ENCODE data around the gene HAGH. TPM values are rescaled to one million over a fixed set of nuclear protein-coding genes. Genes with fewer than 3 reads are reported as not detected.
"Not testable (repeated sequence)": the region's sequence is repeated elsewhere in the genome, so short reads cannot be mapped to it uniquely, and the experiment has no call there.

Gene HAGH
- total RNA-seq, 2 donors from 2014 or later: 40.9 to 42.0 TPM

GRCh38 chr16:1808691-1809090 lies 17.9 kb downstream of the HAGH start:
- H3K4me3 Mint-ChIP-seq: no peak overlapping the region
- H3K27ac Mint-ChIP-seq: no peak overlapping the region
- no peak for ATAC-seq (replicated peaks)
- peaks cover 47% of the 10 kb centered on the region for H3K36me3 Mint-ChIP-seq (ENCODE audit: low read depth)
- H3K9me3 Mint-ChIP-seq: no peaks in the 10 kb centered on the region
- no peaks in the 10 kb centered on the region for H3K27me3 Mint-ChIP-seq
- peaks cover 8% of the 10 kb centered on the region for H3K4me1 Mint-ChIP-seq

- no peaks in the 10 kb centered on the region for H3K9me3 Mint-ChIP-seq
Observed at GRCh38 chr16:1807626-1808025, 19.0 kb downstream of the HAGH start.

GRCh38 chr16:1800701-1801100 lies 25.9 kb downstream of the HAGH start:
- H3K36me3 Mint-ChIP-seq (ENCODE audit: low read depth): peaks cover 9% of the 10 kb centered on the region
- peaks cover 8% of the 10 kb centered on the region for H3K9me3 Mint-ChIP-seq
- no peak overlapping the region for H3K4me3 Mint-ChIP-seq
- no peak for ATAC-seq (replicated peaks)
- no peaks in the 10 kb centered on the region for H3K27me3 Mint-ChIP-seq
- H3K27ac Mint-ChIP-seq: no peak overlapping the region
- no peaks in the 10 kb centered on the region for H3K4me1 Mint-ChIP-seq

More at GRCh38 chr16:1807626-1808025, 19.0 kb downstream of the HAGH start:
- H3K4me3 Mint-ChIP-seq: no peak overlapping the region
- no peak for ATAC-seq (replicated peaks)
- H3K27ac Mint-ChIP-seq: no peak overlapping the region
- H3K36me3 Mint-ChIP-seq (ENCODE audit: low read depth): peaks cover 43% of the 10 kb centered on the region
- no peaks in the 10 kb centered on the region for H3K4me1 Mint-ChIP-seq
- no peaks in the 10 kb centered on the region for H3K27me3 Mint-ChIP-seq

- H3K27ac Mint-ChIP-seq; H3K9me3 Mint-ChIP-seq; H3K4me1 Mint-ChIP-seq; H3K27me3 Mint-ChIP-seq; H3K4me3 Mint-ChIP-seq; H3K36me3 Mint-ChIP-seq (ENCODE audit: low read depth); ATAC-seq (replicated peaks): not testable (repeated sequence)
Observed at GRCh38 chr16:1799263-1799662, 27.4 kb downstream of the HAGH start.

GRCh38 chr16:1794908-1795666 lies 31.5 kb downstream of the HAGH start:
- no peaks in the 10 kb centered on the region for H3K4me1 Mint-ChIP-seq
- peaks cover 8% of the 10 kb centered on the region for H3K9me3 Mint-ChIP-seq
- no peak overlapping the region for H3K27ac Mint-ChIP-seq
- no peak for ATAC-seq (replicated peaks)
- H3K36me3 Mint-ChIP-seq (ENCODE audit: low read depth): no peaks in the 10 kb centered on the region
- H3K4me3 Mint-ChIP-seq: no peak overlapping the region
- no peaks in the 10 kb centered on the region for H3K27me3 Mint-ChIP-seq

GRCh38 chr16:1794221-1794871 lies 32.3 kb downstream of the HAGH start:
- peaks cover 4% of the 10 kb centered on the region for H3K9me3 Mint-ChIP-seq
- no peaks in the 10 kb centered on the region for H3K4me1 Mint-ChIP-seq
- no peaks in the 10 kb centered on the region for H3K36me3 Mint-ChIP-seq (ENCODE audit: low read depth)
- ATAC-seq (replicated peaks): no peak
- H3K27ac Mint-ChIP-seq: no peak overlapping the region
- no peaks in the 10 kb centered on the region for H3K27me3 Mint-ChIP-seq
- H3K4me3 Mint-ChIP-seq: no peak overlapping the region

GRCh38 chr16:1793578-1794220 lies 32.9 kb downstream of the HAGH start, which contains the start of gene IGFALS:
IGFALS (minus strand) TSS chr16:1793705; CDS start chr16:1793652, 53 bp downstream.
- no peak for ATAC-seq (replicated peaks)
- Mint-ChIP-seq H3K4me3 (no peak within 1 kb of the TSS), H3K27ac (no peak within 1 kb of the TSS)

GRCh38 chr16:1792836-1793577 lies 33.6 kb downstream of the HAGH start:
- no peak overlapping the region for H3K4me3 Mint-ChIP-seq
- H3K27ac Mint-ChIP-seq: no peak overlapping the region
- H3K9me3 Mint-ChIP-seq: no peaks in the 10 kb centered on the region
- peaks cover 3% of the 10 kb centered on the region for H3K4me1 Mint-ChIP-seq
- peaks cover 7% of the 10 kb centered on the region for H3K36me3 Mint-ChIP-seq (ENCODE audit: low read depth)
- H3K27me3 Mint-ChIP-seq: no peaks in the 10 kb centered on the region
- ATAC-seq (replicated peaks): no peak

More at GRCh38 chr16:1793578-1794220, 32.9 kb downstream of the HAGH start, which contains the start of gene IGFALS:
- Mint-ChIP-seq H3K9me3 (no peaks in the 10 kb centered on the region), H3K4me1 (peaks cover 3% of the 10 kb centered on the region), H3K36me3 (ENCODE audit: low read depth) (peaks cover 6% of the 10 kb centered on the region), H3K27me3 (no peaks in the 10 kb centered on the region)

GRCh38 chr16:1791943-1792812 lies 34.4 kb downstream of the HAGH start:
- Mint-ChIP-seq H3K27me3 (no peaks in the 10 kb centered on the region), H3K9me3 (no peaks in the 10 kb centered on the region), H3K36me3 (ENCODE audit: low read depth) (peaks cover 7% of the 10 kb centered on the region), H3K4me1 (peaks cover 3% of the 10 kb centered on the region), H3K4me3 (no peak overlapping the region), H3K27ac (no peak overlapping the region)
- no peak for ATAC-seq (replicated peaks)

- no peak overlapping the region for H3K27ac Mint-ChIP-seq
- H3K4me3 Mint-ChIP-seq: no peak overlapping the region
- H3K36me3 Mint-ChIP-seq (ENCODE audit: low read depth): peaks cover 7% of the 10 kb centered on the region
- peaks cover 3% of the 10 kb centered on the region for H3K4me1 Mint-ChIP-seq
- no peaks in the 10 kb centered on the region for H3K9me3 Mint-ChIP-seq
- no peaks in the 10 kb centered on the region for H3K27me3 Mint-ChIP-seq
- no peak for ATAC-seq (replicated peaks)
Observed at GRCh38 chr16:1791256-1791942, 35.2 kb downstream of the HAGH start.

GRCh38 chr16:1790611-1791255 lies 35.9 kb downstream of the HAGH start:
- Mint-ChIP-seq H3K36me3 (ENCODE audit: low read depth) (peaks cover 7% of the 10 kb centered on the region), H3K27ac (no peak overlapping the region), H3K4me3 (no peak overlapping the region), H3K4me1 (peaks cover 3% of the 10 kb centered on the region), H3K9me3 (no peaks in the 10 kb centered on the region), H3K27me3 (no peaks in the 10 kb centered on the region)
- no peak for ATAC-seq (replicated peaks)

GRCh38 chr16:1790261-1790610 lies 36.4 kb downstream of the HAGH start:
- no peaks in the 10 kb centered on the region for H3K27me3 Mint-ChIP-seq
- no peak overlapping the region for H3K4me3 Mint-ChIP-seq
- H3K9me3 Mint-ChIP-seq: no peaks in the 10 kb centered on the region
- H3K4me1 Mint-ChIP-seq: peaks cover 3% of the 10 kb centered on the region
- H3K36me3 Mint-ChIP-seq (ENCODE audit: low read depth): peaks cover 9% of the 10 kb centered on the region
- no peak for ATAC-seq (replicated peaks)
- no peak overlapping the region for H3K27ac Mint-ChIP-seq

- Mint-ChIP-seq H3K9me3 (no peaks in the 10 kb centered on the region), H3K27ac (no peak overlapping the region), H3K4me3 (no peak overlapping the region), H3K4me1 (peaks cover 3% of the 10 kb centered on the region), H3K36me3 (ENCODE audit: low read depth) (peaks cover 13% of the 10 kb centered on the region), H3K27me3 (no peaks in the 10 kb centered on the region)
- no peak for ATAC-seq (replicated peaks)
Observed at GRCh38 chr16:1789643-1790045, 37.0 kb downstream of the HAGH start.
